DMS114 treated with DMSO at 0.1 percent for 48 hours (cell line): ENCODE data around the gene DPP10.
"Not testable (repeated sequence)": the region's sequence is repeated elsewhere in the genome, so short reads cannot be mapped to it uniquely, and the experiment has no call there.

Source experiments
- DNase-seq: peaks from one replicate; lab custom pipeline; 2025; ENCODE audit not compliant: unreplicated experiment; lab: John Stamatoyannopoulos, UW

The DPP10 gene

DNA sequence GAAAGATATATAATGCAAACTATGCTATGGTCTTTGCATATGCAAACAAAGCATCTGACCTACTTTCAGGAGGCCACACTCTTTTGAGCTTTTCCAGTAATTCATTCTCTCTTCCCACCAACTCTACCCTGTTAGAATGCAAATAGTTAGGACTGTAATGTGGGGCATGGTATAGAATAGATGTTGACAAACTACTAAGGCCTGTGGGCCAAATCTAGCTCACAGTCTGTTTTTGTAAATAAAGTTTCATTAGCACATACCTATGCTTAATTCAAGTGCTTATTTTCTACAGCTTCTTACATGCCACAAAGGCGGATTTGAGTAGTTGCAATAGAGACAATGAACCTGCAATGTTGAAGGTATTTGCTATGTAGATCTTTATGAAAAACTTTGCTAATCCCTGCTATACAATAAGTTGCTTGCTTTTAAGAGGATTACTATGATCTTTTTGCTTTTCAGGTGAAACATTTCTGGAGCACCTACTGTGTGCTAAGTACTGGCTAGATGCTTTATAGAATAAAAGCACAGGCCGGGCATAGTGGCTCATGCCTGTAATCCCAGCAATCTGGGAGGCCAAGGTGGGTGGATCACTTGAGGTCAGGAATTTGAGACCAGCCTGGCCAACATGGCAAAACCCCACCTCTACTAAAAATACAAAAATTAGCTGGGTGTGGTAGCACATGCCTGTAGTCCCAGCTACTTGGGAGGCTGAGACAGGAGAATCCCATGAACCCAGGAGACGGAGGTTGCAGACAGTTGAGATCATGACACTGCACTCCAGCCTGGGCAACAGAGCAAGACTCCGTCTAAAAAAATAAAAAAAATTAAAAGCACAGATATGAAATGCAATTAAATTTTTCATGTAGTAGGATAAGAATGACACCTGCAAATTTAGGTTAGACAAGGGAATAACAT, 267.8 kb downstream of the DPP10 start:
- DNase-seq: no peak

DNA sequence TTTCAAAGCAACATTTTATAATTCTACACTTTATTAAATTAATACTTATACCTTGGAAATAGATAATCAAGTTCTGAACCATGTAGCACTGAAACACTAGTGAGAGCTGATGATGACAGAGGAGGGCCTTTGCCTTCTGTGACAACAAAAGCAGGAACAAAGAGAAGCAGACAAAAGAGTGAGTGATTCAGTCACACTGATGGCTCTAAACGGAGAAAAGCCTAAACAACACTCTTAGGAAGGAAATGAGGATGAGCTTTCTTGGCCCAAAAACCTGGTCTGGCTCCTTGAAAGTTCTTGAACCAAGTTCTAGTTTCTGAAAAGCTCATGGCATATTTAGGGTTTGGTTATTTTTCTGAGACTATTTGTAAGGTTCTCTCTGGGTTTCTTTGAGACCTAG, 271.9 kb downstream of the DPP10 start:
- DNase-seq: no peak

DNA sequence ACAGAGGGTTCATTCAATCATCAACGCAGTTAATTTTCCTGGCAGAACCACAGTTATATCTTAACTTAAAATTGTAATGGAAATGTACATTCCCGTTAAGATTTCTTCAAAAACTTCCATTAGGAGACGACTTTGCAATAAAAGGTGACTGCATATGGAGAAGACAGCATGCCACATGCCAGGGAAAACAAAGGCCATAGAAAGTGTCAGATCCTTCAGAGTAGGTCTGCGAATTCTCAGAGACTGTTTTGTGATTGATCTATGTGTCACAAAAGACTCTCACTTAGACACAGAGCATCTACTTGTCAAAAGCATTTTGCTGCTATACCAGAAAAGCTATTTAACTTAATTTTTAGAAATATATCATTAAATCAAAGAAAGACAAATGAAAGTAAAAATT, 274.6 kb downstream of the DPP10 start:
- DNase-seq: no peak

DNA sequence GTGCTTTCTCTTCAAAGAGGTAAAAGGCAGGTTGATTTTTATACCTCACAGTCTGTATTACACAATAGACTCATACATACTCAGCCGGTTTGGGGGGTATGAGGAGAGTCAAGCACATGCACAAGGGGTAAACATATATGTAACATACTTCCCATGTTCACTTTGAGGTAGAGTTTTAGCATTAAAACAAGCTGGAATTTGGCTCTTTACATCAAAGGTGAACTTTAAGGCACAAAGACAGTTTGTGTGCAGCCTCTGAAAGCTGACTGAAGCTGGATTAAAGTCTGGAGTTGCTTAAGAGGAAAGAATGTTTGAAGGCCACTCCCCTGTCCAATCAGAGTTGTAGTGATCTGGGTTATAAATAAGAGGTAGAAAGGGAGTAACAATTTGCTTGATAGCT, 282.0 kb downstream of the DPP10 start:
- DNase-seq: no peak

DNA sequence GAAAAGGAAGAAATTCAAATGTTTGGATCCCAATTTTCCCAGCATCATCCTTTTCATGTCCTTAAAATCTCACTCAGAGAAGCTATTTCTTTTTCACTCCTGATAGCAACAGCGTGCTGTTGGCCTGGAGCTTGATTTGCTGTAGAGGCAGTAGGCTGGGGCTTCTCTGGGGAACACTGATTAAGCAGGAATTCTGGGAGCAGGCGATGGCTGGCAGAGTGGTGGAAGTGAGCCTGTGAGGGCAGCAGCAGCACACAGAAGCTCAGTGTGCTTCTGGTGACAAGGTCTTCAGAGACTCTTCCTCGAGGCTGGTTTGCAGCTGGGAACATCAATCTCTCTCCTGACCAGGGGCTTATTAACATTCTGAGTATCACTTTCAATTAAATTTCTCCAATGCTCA, 284.6 kb downstream of the DPP10 start:
- no peak for DNase-seq

DNA sequence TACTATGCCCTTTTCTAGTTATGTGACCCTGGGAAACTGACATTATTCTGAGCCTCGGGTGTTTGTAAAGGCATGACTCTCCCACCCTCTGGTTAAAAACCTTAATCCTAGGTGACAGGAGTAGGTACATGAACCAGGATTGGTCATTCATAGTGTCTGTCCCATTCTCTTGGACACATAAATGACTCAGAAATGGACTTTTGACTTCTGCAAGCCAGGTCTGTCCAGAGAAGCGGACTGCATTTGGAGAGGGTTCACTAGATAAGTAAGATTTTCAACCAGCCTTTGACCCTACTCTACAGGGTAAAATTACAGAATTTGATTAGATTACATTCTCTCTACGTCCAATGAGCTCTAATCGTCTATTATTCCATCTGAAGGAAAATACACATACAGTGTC, 285.9 kb downstream of the DPP10 start:
- no peak for DNase-seq

DNA sequence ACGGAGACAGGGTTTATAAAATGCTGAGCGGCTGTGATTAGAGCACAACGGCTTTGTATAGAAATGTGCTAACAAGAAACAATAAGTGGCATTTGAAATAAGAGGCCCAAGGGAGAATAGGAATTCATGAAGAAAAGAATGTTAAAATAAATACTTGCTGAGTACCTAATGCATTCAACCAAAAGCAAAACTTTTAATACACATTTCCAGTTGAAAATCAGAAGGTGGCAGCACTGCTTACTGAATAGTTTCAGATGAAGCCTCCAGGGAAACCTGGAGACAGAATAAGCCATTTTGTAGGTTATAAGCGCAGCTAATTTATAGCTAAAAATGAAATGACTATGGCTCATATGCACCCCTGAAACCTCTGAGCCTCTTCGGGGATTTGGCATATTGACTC, 286.6 kb downstream of the DPP10 start:
- DNase-seq: no peak

DNA sequence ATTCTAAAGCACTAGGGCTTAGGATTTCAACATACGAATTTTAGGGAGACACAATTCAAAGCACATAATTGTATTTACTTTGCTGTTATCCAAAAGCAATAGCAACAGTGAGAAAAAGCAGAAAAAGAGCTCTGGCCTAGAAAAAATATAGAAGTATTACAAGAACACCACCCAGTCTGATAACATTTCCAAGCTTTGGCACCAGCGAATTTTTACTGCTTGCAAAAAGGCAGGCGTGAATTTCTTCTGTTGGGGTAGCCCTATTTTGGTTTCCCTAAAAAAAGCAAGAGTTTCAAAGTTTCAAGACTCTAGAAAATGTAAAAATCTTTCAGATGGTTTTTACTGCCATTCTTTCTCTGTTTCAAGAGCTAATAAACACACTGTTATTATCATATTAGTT, 292.7 kb downstream of the DPP10 start:
- no peak for DNase-seq

DNA sequence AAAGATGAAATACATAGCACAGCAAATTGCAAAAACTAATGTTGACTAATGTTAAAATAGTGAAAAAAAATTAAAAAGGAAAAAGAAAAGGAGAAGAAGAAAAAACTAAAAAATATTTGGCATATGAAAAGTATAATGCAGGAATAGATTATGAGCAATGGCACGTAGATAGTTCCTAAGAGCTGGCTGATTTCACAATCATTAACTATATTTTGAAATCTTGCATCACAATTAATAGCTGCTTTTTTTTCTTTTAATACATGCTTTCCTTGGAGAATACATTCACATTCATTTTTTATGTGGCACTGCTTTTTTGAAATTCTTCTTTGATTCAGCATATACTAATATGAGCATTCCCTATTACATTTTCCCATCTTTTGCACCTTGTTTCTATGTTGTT, 299.8 kb downstream of the DPP10 start:
- no peak for DNase-seq

DNA sequence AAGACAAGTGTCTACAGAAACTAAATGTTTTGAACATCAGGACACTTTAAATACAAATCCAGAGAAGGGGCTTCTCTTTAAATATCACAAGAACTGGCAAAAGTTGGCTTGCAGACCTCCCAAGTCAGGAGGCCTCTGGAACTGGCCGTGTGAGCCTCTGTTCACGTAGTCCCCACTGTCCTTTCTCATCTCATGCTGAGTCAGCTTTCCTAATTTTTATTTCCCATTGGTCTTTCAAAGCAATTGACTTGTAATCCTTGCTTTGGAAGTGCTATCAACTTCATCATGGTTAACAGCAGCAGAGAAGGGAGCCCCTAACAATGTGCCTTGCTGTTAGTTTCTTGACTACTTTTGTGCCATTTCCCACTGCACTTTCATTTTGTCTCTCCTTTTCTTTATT, 303.3 kb downstream of the DPP10 start:
- no peak for DNase-seq

DNA sequence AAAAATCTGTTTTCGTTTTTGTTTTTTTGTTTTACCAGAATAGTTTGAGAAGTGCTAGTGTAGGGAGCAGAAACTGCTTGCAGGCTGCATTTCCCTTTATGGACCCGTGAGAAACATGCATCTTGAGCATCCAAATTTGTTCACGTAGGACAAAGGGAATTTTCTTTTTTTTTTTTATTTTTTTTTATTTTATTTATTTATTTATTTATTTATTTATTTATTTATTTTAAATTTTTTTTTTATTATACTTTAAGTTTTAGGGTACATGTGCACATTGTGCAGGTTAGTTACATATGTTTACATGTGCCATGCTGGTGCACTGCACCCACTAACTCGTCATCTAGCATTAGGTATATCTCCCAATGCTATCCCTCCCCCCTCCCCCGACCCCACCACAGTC, 305.7 kb downstream of the DPP10 start:
- not testable (repeated sequence) for DNase-seq

DNA sequence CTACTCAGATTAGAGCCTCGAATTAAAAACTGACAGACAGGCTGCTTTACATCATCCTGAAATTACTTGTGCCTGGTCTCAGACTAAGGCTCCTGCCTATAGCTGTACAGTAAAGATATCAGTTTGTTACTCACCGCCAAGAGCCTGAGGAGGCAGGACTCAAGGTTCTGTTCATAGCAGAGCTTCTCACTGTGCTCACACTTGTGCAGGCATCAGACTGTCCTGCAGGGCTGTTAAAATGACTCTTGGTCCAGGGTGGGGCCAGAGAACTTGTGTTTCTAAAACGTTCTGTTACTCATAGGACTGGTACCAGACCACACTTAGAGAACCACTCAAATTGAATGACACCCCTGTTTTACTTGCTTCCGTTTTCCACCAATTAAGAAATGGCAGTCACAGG, 310.0 kb downstream of the DPP10 start:
- DNase-seq: no peak

DNA sequence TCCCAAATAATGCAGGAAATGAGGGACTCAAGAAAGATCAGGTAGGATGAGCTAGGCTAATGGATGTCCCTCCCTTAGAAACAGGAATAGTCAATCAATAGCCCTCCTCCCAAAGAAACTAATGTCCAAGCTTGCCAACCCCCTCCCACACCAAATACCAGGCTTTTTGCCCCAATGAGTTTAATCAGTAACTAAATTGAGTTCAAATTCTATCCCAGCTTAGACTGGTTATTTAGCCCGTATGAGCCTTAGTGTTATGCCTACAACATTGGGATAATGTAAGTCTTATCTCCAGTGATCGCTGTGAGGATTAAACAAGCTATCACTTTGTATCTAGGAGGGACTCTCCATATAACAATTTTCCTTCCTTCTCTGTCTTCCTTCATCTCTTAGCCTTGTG, 310.7 kb downstream of the DPP10 start:
- no peak for DNase-seq

DNA sequence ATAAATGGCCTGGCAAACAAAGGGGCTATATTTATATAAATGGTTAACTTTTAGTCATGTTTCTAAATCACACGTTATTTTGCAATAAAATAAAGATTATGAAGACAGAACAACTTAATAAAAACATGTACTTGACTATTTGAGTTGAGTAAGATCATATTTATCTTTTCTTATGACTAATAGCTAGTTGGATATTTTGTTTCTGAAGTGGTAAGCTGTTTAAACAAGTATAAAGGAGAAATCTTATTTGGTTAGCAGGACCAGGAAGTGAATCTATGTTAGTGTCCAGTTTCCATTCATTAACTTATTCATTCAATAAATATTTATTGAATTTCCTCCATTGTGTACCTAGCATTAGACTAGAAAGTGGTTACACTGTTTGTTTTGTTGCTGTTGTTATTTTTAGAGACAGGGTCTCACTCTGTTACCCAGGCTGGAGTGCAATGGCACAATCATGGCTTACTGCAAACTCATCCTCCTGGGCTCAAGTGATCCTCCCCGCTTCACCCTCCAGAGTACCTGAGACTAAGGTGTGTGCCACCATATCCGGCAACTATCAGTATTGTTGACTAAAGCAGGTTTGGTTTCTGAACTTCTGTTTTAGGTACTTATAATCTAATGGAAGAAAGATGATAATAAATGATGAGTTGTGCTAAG, 312.6 kb downstream of the DPP10 start:
- no peak for DNase-seq

DNA sequence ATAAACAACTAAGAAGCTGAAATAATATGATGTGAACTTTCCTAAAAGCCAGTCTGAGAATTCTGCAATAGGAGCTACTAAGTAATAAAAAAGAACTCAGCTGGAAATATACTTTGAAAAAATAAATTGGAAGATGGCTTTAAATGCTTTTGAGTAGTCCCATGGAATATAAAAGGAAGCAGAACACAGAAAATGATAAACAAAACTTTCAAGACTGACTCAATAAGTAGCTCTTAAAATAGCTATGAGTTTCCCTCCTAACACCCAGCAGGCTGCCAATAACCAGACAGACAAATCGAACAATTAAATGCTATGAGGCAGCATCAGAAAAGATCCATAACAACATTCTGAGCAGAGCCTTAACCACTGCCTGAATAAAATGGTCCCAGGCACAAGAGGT, 319.9 kb downstream of the DPP10 start:
- no peak for DNase-seq

DNA sequence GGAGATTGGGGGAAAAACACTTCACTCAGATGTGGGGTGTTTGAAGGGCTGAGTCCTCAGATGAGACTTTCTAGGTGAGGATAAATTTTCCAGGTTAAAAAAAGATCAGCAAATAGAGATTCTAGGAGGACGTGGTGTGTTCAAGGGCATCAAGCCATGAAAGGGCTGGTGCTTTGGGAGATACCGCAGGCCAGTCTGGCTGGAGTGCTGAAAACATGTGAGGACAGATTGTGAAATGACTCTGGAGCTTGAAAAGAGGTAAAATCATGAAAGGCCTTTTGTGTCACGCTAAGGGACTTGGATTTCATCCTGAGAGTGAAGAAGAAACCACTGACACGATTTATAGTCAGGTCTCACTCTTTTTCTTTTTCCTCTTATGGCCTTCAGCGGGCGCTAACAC, 320.5 kb downstream of the DPP10 start:
- no peak for DNase-seq

DNA sequence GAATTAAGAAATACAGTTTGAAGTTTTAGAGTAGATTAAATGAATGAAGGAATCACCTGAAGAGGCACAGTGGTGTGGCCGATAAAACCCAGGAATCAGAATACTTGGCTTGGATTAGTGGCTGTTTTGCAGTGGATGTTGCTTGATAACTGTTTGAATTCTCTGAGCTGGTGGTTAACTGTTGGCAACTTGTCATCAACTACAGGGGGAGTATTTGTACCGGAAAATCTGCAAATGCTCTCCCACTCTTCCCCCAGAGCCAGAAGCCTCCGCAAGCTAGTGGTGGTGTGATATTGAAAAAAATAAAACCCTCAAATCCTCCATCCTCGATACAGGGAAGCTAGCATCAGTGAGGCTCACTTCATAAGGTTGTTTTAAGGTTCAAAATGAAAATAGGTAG, 326.7 kb downstream of the DPP10 start:
- no peak for DNase-seq

DNA sequence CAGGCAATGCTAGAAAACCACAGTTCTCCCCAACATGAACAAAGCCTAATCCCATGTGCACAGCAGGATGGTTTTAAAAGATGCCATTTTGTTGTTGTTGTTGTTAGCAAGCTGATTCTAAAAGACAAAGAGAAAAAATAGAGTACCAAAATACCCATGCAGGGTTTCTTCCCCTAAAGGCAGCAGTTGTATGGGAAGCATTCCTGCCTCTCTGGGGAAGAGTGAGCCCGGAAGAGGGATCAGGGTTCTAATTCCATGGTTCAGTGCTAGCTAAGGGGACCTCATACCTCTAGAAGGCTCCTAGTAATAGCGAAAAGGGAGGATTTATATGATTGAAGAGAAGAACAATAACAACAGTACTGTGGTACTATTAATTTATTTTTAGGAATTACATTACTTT, 327.6 kb downstream of the DPP10 start:
- DNase-seq: no peak

DNA sequence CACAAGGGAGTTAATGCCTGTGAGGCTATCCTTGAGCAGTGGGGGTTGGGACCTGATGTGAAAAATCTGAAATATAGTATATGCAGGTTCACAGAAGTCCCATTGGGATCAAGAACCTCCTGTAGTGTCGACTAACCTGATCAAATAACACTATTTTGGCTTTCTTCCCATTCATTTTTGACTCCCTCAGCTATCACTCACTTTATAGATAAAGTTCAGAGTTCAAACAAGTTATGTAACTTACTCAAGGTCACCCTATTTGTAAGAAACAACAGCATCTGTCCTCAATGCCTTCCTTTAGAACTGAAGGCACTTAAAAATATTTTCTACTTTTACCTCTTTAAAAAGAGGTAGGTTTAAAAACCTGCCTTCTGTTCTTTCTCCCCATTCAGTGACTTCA, 341.6 kb downstream of the DPP10 start:
- no peak for DNase-seq

DNA sequence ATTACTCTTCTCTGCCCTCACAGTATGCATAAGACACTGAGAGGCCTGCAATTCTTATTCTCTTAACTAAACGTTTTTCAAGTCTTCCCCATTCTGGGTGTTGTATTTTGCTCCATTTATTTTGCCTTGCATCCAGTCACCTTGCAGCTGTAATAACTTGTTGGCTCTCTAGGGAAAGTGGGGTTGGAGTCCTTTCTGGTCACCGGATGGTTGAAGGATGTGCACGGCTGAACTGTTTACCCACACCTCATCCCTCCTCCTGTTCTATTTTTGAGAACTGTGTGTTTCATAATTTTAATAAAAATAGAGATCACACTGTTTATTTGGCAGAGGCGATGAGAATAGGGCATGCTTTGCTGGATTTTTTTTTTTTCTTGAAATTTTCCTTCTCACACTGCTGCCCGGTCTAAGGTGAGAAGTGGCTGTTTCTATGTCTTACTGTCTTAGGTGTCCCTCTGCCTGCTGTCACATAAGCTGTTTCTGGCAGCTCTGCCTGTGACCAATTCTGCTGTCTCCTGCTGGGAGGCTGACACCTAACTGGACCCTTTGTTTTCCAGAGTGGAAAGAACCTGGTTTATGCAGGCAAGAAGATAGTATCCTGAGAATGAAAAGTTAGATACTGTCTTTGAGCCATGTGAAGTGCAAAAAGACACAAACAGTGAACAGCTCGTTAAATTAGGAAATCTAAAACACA, 342.6 kb downstream of the DPP10 start:
- no peak for DNase-seq

DNA sequence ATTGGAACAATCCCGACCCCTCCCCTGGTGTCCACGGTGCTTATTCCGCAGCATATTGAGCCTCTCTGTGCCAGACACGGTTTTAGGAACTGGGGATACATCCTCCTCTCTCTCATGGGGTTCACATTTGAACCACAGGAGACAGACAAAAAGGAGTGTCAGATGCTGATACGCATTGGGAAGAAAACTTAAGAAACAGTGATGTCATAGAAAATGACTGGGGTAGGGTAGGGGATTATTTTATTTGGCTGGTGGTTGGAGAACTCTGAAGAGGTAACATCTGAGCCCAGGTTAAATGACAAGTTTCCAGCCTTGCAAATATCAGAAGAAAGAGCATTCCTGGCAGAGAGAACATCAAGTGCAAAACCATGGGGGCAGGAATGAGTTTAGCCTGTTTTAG, 344.5 kb downstream of the DPP10 start:
- DNase-seq: no peak

DNA sequence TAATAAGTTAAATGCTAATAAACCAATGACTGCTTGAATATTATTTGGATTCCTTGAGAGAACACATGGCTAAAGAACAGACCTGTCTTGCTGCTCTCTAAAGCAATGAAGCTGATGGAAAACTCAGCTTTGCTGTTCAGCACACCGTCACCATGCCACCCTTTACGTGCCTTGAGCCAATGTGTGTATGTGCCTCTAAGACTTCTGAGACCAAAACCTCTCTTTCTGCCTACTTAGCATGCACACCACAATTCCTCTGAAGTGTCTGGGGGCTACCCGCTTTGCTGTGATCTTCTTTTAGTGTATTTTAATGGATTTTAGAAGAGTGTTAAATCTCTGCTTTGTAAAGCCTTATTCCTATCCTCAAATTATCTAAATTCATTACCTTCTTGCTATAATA, 345.0 kb downstream of the DPP10 start:
- no peak for DNase-seq
